T-helper 2 cell treated with Interferon-gamma antibody and Interleukin-4, amounts not matched to agents 100 ng/mL and 5 ng/mL, for 36 hours (primary cell): ENCODE results near the gene SYTL3. TPM values are rescaled to one million over a fixed set of nuclear protein-coding genes. Genes with fewer than 3 reads are reported as not detected.
"Not testable (repeated sequence)": the region's sequence is repeated elsewhere in the genome, so short reads cannot be mapped to it uniquely, and the experiment has no call there.

Experiments used
- intact Hi-C: fragments of 100-400 bp; cut with micrococcal nuclease; formaldehyde crosslinking; loops from one replicate; pipeline ENCODE4 v1.15.1; 2023
- total RNA-seq: library from RNA; stranded (reverse); gene quantifications from 2 replicates; pipeline ENCODE4 v1.2.3, GENCODE V29; 2022

Gene SYTL3
- total RNA-seq, 1 donor from 2014 or later: 39.4 TPM

GRCh38 chr6:158621694-158622544 lies 27.9 kb upstream of the SYTL3 start:
- intact Hi-C loops: no loop called here

GRCh38 chr6:158622545-158623190 lies 27.2 kb upstream of the SYTL3 start:
- intact Hi-C loops: no loop called here

GRCh38 chr6:158624684-158625682 lies 24.9 kb upstream of the SYTL3 start:
- intact Hi-C loops: no loop called here

GRCh38 chr6:158625881-158626305 lies 24.0 kb upstream of the SYTL3 start:
- intact Hi-C loops: no loop called here

GRCh38 chr6:158626360-158627167 lies 23.3 kb upstream of the SYTL3 start:
- intact Hi-C loops: no loop called here

- intact Hi-C loops: no loop called here
Measured at GRCh38 chr6:158627168-158627939, 22.5 kb upstream of the SYTL3 start.

GRCh38 chr6:158627940-158628211 lies 22.0 kb upstream of the SYTL3 start:
- intact Hi-C loops: no loop called here

GRCh38 chr6:158628542-158628941 lies 21.3 kb upstream of the SYTL3 start:
- intact Hi-C loops: no loop called here

- intact Hi-C loops: no loop called here
Measured at GRCh38 chr6:158629367-158630221, 20.3 kb upstream of the SYTL3 start.

- intact Hi-C loops: no loop called here
Measured at GRCh38 chr6:158630938-158631616, 18.8 kb upstream of the SYTL3 start.

- intact Hi-C loops: no loop called here
Measured at GRCh38 chr6:158631678-158632537, 17.9 kb upstream of the SYTL3 start.

- intact Hi-C loops: not testable (repeated sequence)
Measured at GRCh38 chr6:158632538-158633119, 17.2 kb upstream of the SYTL3 start.

- intact Hi-C loops: no loop called here
Measured at GRCh38 chr6:158633127-158633526, 16.7 kb upstream of the SYTL3 start.

GRCh38 chr6:158634695-158635426 lies 15.0 kb upstream of the SYTL3 start:
- intact Hi-C loops: loop anchor here (1.0 kb wide), 1 partner anchor 8 kb away; no protein-coding TSS in a partner anchor

- intact Hi-C loops: loop anchor here (1.0 kb wide), 1 partner anchor 8 kb away; no protein-coding TSS in a partner anchor
Measured at GRCh38 chr6:158635427-158636073, 14.3 kb upstream of the SYTL3 start.

GRCh38 chr6:158636778-158637177 lies 13.1 kb upstream of the SYTL3 start:
- intact Hi-C loops: no loop called here
